KOPT-K1 (cell line): ENCODE measurements around the gene FTO.
"Not testable (repeated sequence)": the region's sequence is repeated elsewhere in the genome, so short reads cannot be mapped to it uniquely, and the experiment has no call there.

Experiments used
- H3K27ac ChIP-seq: fragments of 200-600 bp; sonication (generic); 2 replicates; pipeline ENCODE4 v1.5.1; 2016; ENCODE audit warnings: antibody characterized with exemption, mild to moderate bottlenecking, low read depth, low read length; ENCODE audit not compliant: poor library complexity, severe bottlenecking
- H3K36me3 ChIP-seq: fragments of 200-600 bp; sonication (generic); 2 replicates; pipeline ENCODE4 v1.5.1; 2017; ENCODE audit warnings: antibody characterized with exemption, mild to moderate bottlenecking, low read length, moderate library complexity; ENCODE audit not compliant: insufficient read depth
- H3K9me3 ChIP-seq: fragments of 200-600 bp; sonication (generic); 2 replicates; pipeline ENCODE4 v1.5.1; 2017; ENCODE audit warnings: antibody characterized with exemption, low read length, mild to moderate bottlenecking; ENCODE audit not compliant: insufficient read depth, poor library complexity, severe bottlenecking

The FTO gene

GRCh38 chr16:53690771-53691170 is 13.2 kb upstream of the FTO start:
- Histone ChIP-seq H3K27ac (no peak overlapping the region), H3K9me3 (no peaks in the 10 kb centered on the region), H3K36me3 (peaks cover 5% of the 10 kb centered on the region; the same call in 1 of the 2 replicates)

GRCh38 chr16:53692146-53692545 is 11.8 kb upstream of the FTO start:
- peaks cover 4% of the 10 kb centered on the region; the same call in 1 of the 2 replicates for H3K36me3 ChIP-seq
- H3K27ac ChIP-seq, result no peak overlapping the region
- no peaks in the 10 kb centered on the region for H3K9me3 ChIP-seq

- Histone ChIP-seq H3K9me3 (no peaks in the 10 kb centered on the region), H3K36me3 (peaks cover 4% of the 10 kb centered on the region; the same call in 1 of the 2 replicates), H3K27ac (no peak overlapping the region)
Measured at GRCh38 chr16:53693320-53693719, 10.6 kb upstream of the FTO start.

GRCh38 chr16:53695070-53695469 is 8.9 kb upstream of the FTO start:
- H3K27ac ChIP-seq, result no peak overlapping the region
- peaks cover 4% of the 10 kb centered on the region; the same call in 1 of the 2 replicates for H3K36me3 ChIP-seq
- no peaks in the 10 kb centered on the region for H3K9me3 ChIP-seq

- H3K27ac ChIP-seq, H3K36me3 ChIP-seq, H3K9me3 ChIP-seq: not testable (repeated sequence)
Measured at GRCh38 chr16:53698271-53698670, 5.7 kb upstream of the FTO start.

- Histone ChIP-seq H3K27ac (peak overlapping the region; percentile 63), H3K36me3 (no peaks in the 10 kb centered on the region; the same call in 1 of the 2 replicates), H3K9me3 (no peaks in the 10 kb centered on the region)
Measured at GRCh38 chr16:53704445-53704813, 473 bp downstream of the FTO start.

GRCh38 chr16:53707671-53708070 is 3.7 kb downstream of the FTO start:
- Histone ChIP-seq H3K36me3 (no peaks in the 10 kb centered on the region; the same call in 1 of the 2 replicates), H3K27ac (no peak overlapping the region)

GRCh38 chr16:53708490-53708889 is 4.5 kb downstream of the FTO start:
- H3K36me3 ChIP-seq, result no peaks in the 10 kb centered on the region; the same call in 1 of the 2 replicates
- H3K9me3 ChIP-seq, result no peaks in the 10 kb centered on the region
- H3K27ac ChIP-seq, result no peak overlapping the region

More at GRCh38 chr16:53707671-53708070, 3.7 kb downstream of the FTO start:
- H3K9me3 ChIP-seq, result no peaks in the 10 kb centered on the region

GRCh38 chr16:53711390-53711789 is 7.4 kb downstream of the FTO start:
- Histone ChIP-seq H3K9me3 (no peaks in the 10 kb centered on the region), H3K27ac (no peak overlapping the region), H3K36me3 (no peaks in the 10 kb centered on the region; the same call in 1 of the 2 replicates)

GRCh38 chr16:53712065-53712464 is 8.1 kb downstream of the FTO start:
- H3K27ac ChIP-seq, result no peak overlapping the region
- no peaks in the 10 kb centered on the region for H3K9me3 ChIP-seq
- H3K36me3 ChIP-seq, result no peaks in the 10 kb centered on the region; the same call in 1 of the 2 replicates

- Histone ChIP-seq H3K9me3 (no peaks in the 10 kb centered on the region), H3K36me3 (no peaks in the 10 kb centered on the region), H3K27ac (no peak overlapping the region)
Measured at GRCh38 chr16:53713403-53714204, 9.6 kb downstream of the FTO start.

GRCh38 chr16:53714205-53715022 is 10.5 kb downstream of the FTO start:
- H3K27ac ChIP-seq, result no peak overlapping the region
- H3K9me3 ChIP-seq, result no peaks in the 10 kb centered on the region

GRCh38 chr16:53715023-53715384 is 11.0 kb downstream of the FTO start:
- Histone ChIP-seq H3K27ac (no peak overlapping the region), H3K36me3 (no peaks in the 10 kb centered on the region)

More at GRCh38 chr16:53714205-53715022, 10.5 kb downstream of the FTO start:
- H3K36me3 ChIP-seq, result no peaks in the 10 kb centered on the region

GRCh38 chr16:53717577-53717976 is 13.6 kb downstream of the FTO start:
- Histone ChIP-seq H3K36me3 (no peaks in the 10 kb centered on the region), H3K27ac (no peak overlapping the region), H3K9me3 (no peaks in the 10 kb centered on the region)

More at GRCh38 chr16:53715023-53715384, 11.0 kb downstream of the FTO start:
- no peaks in the 10 kb centered on the region for H3K9me3 ChIP-seq

- Histone ChIP-seq H3K36me3 (no peaks in the 10 kb centered on the region), H3K27ac (no peak overlapping the region), H3K9me3 (no peaks in the 10 kb centered on the region)
Measured at GRCh38 chr16:53721017-53721416, 17.1 kb downstream of the FTO start.
